ENCODE results near the gene STAB2.

Gene STAB2

GRCh38 chr12:103586791-103587370, at the start of gene STAB2:
STAB2 (plus strand) TSS chr12:103587273; CDS start chr12:103587477, 204 bp downstream.
- Mint-ChIP-seq H3K36me3 (ENCODE audit: low read depth) (no peaks in the 10 kb centered on the region), H3K9me3 (no peaks in the 10 kb centered on the region), H3K4me3 (no peak within 1 kb of the TSS), H3K4me1 (no peaks in the 10 kb centered on the region), H3K27ac (no peak within 1 kb of the TSS), H3K27me3 (peaks cover 4% of the 10 kb centered on the region)
- ATAC-seq (no peak), DNase-seq (no peak)

GRCh38 chr12:103538397-103538796, 48.7 kb upstream of the STAB2 start:
- no peak for DNase-seq
- H3K4me3 Mint-ChIP-seq, result no peak overlapping the region
- H3K27ac Mint-ChIP-seq, result no peak overlapping the region
- peak; percentile 54 for ATAC-seq
- no peaks in the 10 kb centered on the region for H3K9me3 Mint-ChIP-seq
- H3K4me1 Mint-ChIP-seq, result peaks cover 7% of the 10 kb centered on the region
- H3K27me3 Mint-ChIP-seq, result peaks cover 6% of the 10 kb centered on the region
- H3K36me3 Mint-ChIP-seq (ENCODE audit: low read depth), result no peaks in the 10 kb centered on the region

GRCh38 chr12:103540319-103540718, 46.8 kb upstream of the STAB2 start:
- Mint-ChIP-seq H3K36me3 (ENCODE audit: low read depth) (no peaks in the 10 kb centered on the region), H3K27me3 (peaks cover 6% of the 10 kb centered on the region), H3K4me1 (peaks cover 7% of the 10 kb centered on the region), H3K9me3 (no peaks in the 10 kb centered on the region), H3K4me3 (no peak overlapping the region), H3K27ac (no peak overlapping the region)
- DNase-seq (no peak), ATAC-seq (no peak)

- no peak for ATAC-seq
- no peaks in the 10 kb centered on the region for H3K9me3 Mint-ChIP-seq
Measured at GRCh38 chr12:103542078-103542477, 45.0 kb upstream of the STAB2 start.

GRCh38 chr12:103546959-103547358, 40.1 kb upstream of the STAB2 start:
- Mint-ChIP-seq H3K4me3 (no peak overlapping the region), H3K36me3 (ENCODE audit: low read depth) (no peaks in the 10 kb centered on the region), H3K4me1 (peaks cover 5% of the 10 kb centered on the region), H3K27me3 (peaks cover 20% of the 10 kb centered on the region), H3K9me3 (no peaks in the 10 kb centered on the region), H3K27ac (no peak overlapping the region)
- DNase-seq (no peak), ATAC-seq (no peak)

More at GRCh38 chr12:103542078-103542477, 45.0 kb upstream of the STAB2 start:
- Mint-ChIP-seq H3K36me3 (ENCODE audit: low read depth) (no peaks in the 10 kb centered on the region), H3K4me3 (no peak overlapping the region), H3K4me1 (peaks cover 7% of the 10 kb centered on the region), H3K27me3 (peaks cover 2% of the 10 kb centered on the region), H3K27ac (no peak overlapping the region)
- DNase-seq, result no peak

GRCh38 chr12:103547376-103547775, 39.7 kb upstream of the STAB2 start:
- Mint-ChIP-seq H3K4me3 (no peak overlapping the region), H3K9me3 (no peaks in the 10 kb centered on the region), H3K27ac (no peak overlapping the region), H3K27me3 (peaks cover 22% of the 10 kb centered on the region), H3K36me3 (ENCODE audit: low read depth) (no peaks in the 10 kb centered on the region), H3K4me1 (peaks cover 5% of the 10 kb centered on the region)
- no peak for ATAC-seq
- DNase-seq, result no peak

- ATAC-seq (no peak), DNase-seq (no peak)
- no peaks in the 10 kb centered on the region for H3K9me3 Mint-ChIP-seq
- H3K27ac Mint-ChIP-seq, result no peak overlapping the region
- H3K27me3 Mint-ChIP-seq, result peaks cover 28% of the 10 kb centered on the region
- H3K4me3 Mint-ChIP-seq, result no peak overlapping the region
- no peaks in the 10 kb centered on the region for H3K36me3 Mint-ChIP-seq (ENCODE audit: low read depth)
- peaks cover 5% of the 10 kb centered on the region for H3K4me1 Mint-ChIP-seq
Measured at GRCh38 chr12:103547929-103548328, 39.1 kb upstream of the STAB2 start.

- H3K4me1 Mint-ChIP-seq, result peaks cover 5% of the 10 kb centered on the region
- no peaks in the 10 kb centered on the region for H3K9me3 Mint-ChIP-seq
- no peaks in the 10 kb centered on the region for H3K36me3 Mint-ChIP-seq (ENCODE audit: low read depth)
- DNase-seq (peak; percentile 77), ATAC-seq (peak; percentile 68)
- no peak overlapping the region for H3K4me3 Mint-ChIP-seq
- no peak overlapping the region for H3K27ac Mint-ChIP-seq
- peaks cover 34% of the 10 kb centered on the region for H3K27me3 Mint-ChIP-seq
Measured at GRCh38 chr12:103548622-103549601, 38.2 kb upstream of the STAB2 start.

- H3K27ac Mint-ChIP-seq, result no peak overlapping the region
- H3K27me3 Mint-ChIP-seq, result peaks cover 23% of the 10 kb centered on the region
- H3K4me3 Mint-ChIP-seq, result no peak overlapping the region
- H3K36me3 Mint-ChIP-seq (ENCODE audit: low read depth), result no peaks in the 10 kb centered on the region
- no peak for DNase-seq
- no peak for ATAC-seq
- H3K4me1 Mint-ChIP-seq, result no peaks in the 10 kb centered on the region
- H3K9me3 Mint-ChIP-seq, result no peaks in the 10 kb centered on the region
Measured at GRCh38 chr12:103556890-103557627, 30.0 kb upstream of the STAB2 start.

GRCh38 chr12:103557628-103558010, 29.5 kb upstream of the STAB2 start:
- Mint-ChIP-seq H3K4me1 (no peaks in the 10 kb centered on the region), H3K36me3 (ENCODE audit: low read depth) (no peaks in the 10 kb centered on the region), H3K9me3 (no peaks in the 10 kb centered on the region), H3K27me3 (peaks cover 24% of the 10 kb centered on the region), H3K4me3 (no peak overlapping the region), H3K27ac (no peak overlapping the region)
- no peak for ATAC-seq
- DNase-seq, result no peak

- ATAC-seq, result no peak
- peaks cover 23% of the 10 kb centered on the region for H3K27me3 Mint-ChIP-seq
- DNase-seq, result no peak
- H3K4me1 Mint-ChIP-seq, result no peaks in the 10 kb centered on the region
- no peak overlapping the region for H3K4me3 Mint-ChIP-seq
- no peaks in the 10 kb centered on the region for H3K9me3 Mint-ChIP-seq
- H3K27ac Mint-ChIP-seq, result no peak overlapping the region
- no peaks in the 10 kb centered on the region for H3K36me3 Mint-ChIP-seq (ENCODE audit: low read depth)
Measured at GRCh38 chr12:103558879-103559278, 28.2 kb upstream of the STAB2 start.

GRCh38 chr12:103560604-103561101, 26.4 kb upstream of the STAB2 start:
- Mint-ChIP-seq H3K9me3 (peaks cover 10% of the 10 kb centered on the region), H3K4me3 (no peak overlapping the region), H3K27ac (no peak overlapping the region), H3K27me3 (peaks cover 20% of the 10 kb centered on the region), H3K36me3 (ENCODE audit: low read depth) (no peaks in the 10 kb centered on the region), H3K4me1 (no peaks in the 10 kb centered on the region)
- no peak for DNase-seq
- ATAC-seq, result peak; percentile 71

- no peak for DNase-seq
- Mint-ChIP-seq H3K4me3 (no peak overlapping the region), H3K4me1 (no peaks in the 10 kb centered on the region), H3K36me3 (ENCODE audit: low read depth) (no peaks in the 10 kb centered on the region), H3K9me3 (peaks cover 15% of the 10 kb centered on the region), H3K27me3 (peaks cover 18% of the 10 kb centered on the region), H3K27ac (no peak overlapping the region)
- no peak for ATAC-seq
Measured at GRCh38 chr12:103561174-103561573, 25.9 kb upstream of the STAB2 start.

GRCh38 chr12:103566398-103566797, 20.7 kb upstream of the STAB2 start:
- no peak overlapping the region for H3K4me3 Mint-ChIP-seq
- peaks cover 22% of the 10 kb centered on the region for H3K9me3 Mint-ChIP-seq
- H3K4me1 Mint-ChIP-seq, result no peaks in the 10 kb centered on the region
- H3K36me3 Mint-ChIP-seq (ENCODE audit: low read depth), result no peaks in the 10 kb centered on the region
- DNase-seq (no peak), ATAC-seq (no peak)
- H3K27ac Mint-ChIP-seq, result no peak overlapping the region
- peaks cover 51% of the 10 kb centered on the region for H3K27me3 Mint-ChIP-seq

Data from activated naive CD8-positive, alpha-beta T cell treated with anti-CD3 and anti-CD28 coated beads, Interleukin-2, amount 50 U/mL, for 24 hours (primary cell).